Ascending aorta (tissue), 2 donors: Measurements from ENCODE around the gene DDIT3. TPM values are rescaled to one million over a fixed set of nuclear protein-coding genes. Genes with fewer than 3 reads are reported as not detected.

Source experiments
- DNase-seq, 2 donors: peaks; one replicate each; pipeline ENCODE4 v3.0.0-alpha.2; 2019; ENCODE audit warnings: low spot score in 2 of 2
- H3K27ac ChIP-seq, 2 donors: fragments of 200-600 bp; sonication (generic); one replicate each; pipeline ENCODE4 v1.5.1; 2016 to 2017; ENCODE audit warnings: mild to moderate bottlenecking in 1 of 2
- H3K27me3 ChIP-seq: fragments of 200-600 bp; sonication (generic); one replicate; pipeline ENCODE4 v1.5.1; 2017
- H3K36me3 ChIP-seq, 2 donors: fragments of 200-600 bp; sonication (generic); one replicate each; pipeline ENCODE4 v1.5.1; 2016
- H3K4me1 ChIP-seq, 2 donors: fragments of 200-600 bp; sonication (generic); one replicate each; pipeline ENCODE4 v1.5.1; 2016 to 2017; ENCODE audit warnings: mild to moderate bottlenecking in 1 of 2
- H3K4me3 ChIP-seq, 2 donors: fragments of 200-600 bp; sonication (generic); one replicate each; pipeline ENCODE4 v1.5.1; 2016 to 2017; ENCODE audit warnings: mild to moderate bottlenecking in 1 of 2
- H3K9me3 ChIP-seq, 2 donors: fragments of 200-600 bp; sonication (generic); one replicate each; pipeline ENCODE4 v1.5.1; 2016
- intact Hi-C: fragments of 100-400 bp; cut with DNase I; formaldehyde crosslinking; loops from one replicate; pipeline ENCODE4 v1.15.1; 2023
- total RNA-seq: library from RNA; depleted of rRNA; stranded (reverse); fragments of >200 nt; gene quantifications from one replicate; pipeline ENCODE4 v1.1.0, GENCODE V29; 2016
- TF ChIP-seq, protein P1 (sequence below), 3 experiments: fragments of 200-600 bp in 2 of 3; fragments of 450-650 bp in 1 of 3; sonication (generic) in 2 of 3; IDR thresholded peaks; one replicate each; pipeline ENCODE4 v1.5.1; 2016 to 2019; ENCODE audit warnings: antibody characterized with exemption in 3 of 3, mild to moderate bottlenecking in 1 of 3, moderate library complexity in 1 of 3

The DDIT3 gene
- total RNA-seq, 1 donor from 2014 or later, result 0.64 TPM

DNA sequence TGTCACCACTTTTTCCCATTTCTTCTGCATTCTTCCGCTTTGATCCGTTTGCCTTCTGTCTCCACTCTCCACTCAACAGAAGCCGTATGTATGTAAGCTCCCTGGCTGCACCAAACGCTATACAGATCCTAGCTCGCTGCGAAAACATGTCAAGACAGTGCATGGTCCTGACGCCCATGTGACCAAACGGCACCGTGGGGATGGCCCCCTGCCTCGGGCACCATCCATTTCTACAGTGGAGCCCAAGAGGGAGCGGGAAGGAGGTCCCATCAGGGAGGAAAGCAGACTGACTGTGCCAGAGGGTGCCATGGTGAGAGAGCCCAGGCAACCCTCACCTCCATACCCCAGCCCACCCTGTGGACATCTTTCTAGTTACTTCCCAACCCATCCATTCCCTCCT, 52.4 kb downstream of the DDIT3 start:
- Histone ChIP-seq H3K27me3 (no peaks in the 10 kb centered on the region), H3K9me3 (no peaks in the 10 kb centered on the region), H3K4me1 (peaks cover 0 to under 1% of the 10 kb centered on the region in 2 donors), H3K4me3 (no peak overlapping the region), H3K27ac (no peak overlapping the region), H3K36me3 (no peaks in the 10 kb centered on the region)
- intact Hi-C loops, result no loop called here
- TF ChIP-seq, protein P1, sequence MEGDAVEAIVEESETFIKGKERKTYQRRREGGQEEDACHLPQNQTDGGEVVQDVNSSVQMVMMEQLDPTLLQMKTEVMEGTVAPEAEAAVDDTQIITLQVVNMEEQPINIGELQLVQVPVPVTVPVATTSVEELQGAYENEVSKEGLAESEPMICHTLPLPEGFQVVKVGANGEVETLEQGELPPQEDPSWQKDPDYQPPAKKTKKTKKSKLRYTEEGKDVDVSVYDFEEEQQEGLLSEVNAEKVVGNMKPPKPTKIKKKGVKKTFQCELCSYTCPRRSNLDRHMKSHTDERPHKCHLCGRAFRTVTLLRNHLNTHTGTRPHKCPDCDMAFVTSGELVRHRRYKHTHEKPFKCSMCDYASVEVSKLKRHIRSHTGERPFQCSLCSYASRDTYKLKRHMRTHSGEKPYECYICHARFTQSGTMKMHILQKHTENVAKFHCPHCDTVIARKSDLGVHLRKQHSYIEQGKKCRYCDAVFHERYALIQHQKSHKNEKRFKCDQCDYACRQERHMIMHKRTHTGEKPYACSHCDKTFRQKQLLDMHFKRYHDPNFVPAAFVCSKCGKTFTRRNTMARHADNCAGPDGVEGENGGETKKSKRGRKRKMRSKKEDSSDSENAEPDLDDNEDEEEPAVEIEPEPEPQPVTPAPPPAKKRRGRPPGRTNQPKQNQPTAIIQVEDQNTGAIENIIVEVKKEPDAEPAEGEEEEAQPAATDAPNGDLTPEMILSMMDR (IDR thresholded peaks at IDR 0.05), result no peak
- DNase-seq, result no peak

DNA sequence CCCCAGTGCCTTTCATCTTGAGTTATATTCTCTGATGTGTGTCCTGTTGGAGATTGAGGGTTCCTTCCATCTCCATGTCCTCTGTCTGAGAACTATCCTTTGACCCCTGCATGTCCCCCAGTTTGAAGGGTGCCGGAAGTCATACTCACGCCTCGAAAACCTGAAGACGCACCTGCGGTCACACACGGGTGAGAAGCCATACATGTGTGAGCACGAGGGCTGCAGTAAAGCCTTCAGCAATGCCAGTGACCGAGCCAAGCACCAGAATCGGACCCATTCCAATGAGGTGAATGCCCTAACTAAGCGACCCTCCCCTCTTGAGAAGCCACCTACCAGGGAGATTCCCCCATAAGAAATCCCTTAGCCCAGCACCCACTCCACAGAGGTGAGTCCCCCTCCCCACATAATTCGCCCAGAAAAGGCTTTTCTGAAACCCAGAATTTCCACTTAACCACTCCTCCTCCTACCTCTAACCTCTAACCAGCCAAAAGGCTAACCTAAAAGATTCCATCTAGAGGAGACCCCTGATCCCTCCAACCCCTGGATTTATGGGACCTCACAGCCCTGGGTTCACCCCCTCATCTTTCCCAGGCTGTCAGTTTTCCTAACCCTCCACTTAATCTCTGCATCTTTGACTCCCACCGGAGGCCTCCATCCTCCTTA, 53.0 kb downstream of the DDIT3 start:
- no peaks in the 10 kb centered on the region for H3K27me3 ChIP-seq

More for the DNA sequence above, 53.0 kb downstream of the DDIT3 start:
- no peak overlapping the region for H3K4me3 ChIP-seq
- TF ChIP-seq, protein P1 (IDR thresholded peaks at IDR 0.05), result no peak
- H3K9me3 ChIP-seq, result no peaks in the 10 kb centered on the region
- DNase-seq, result no peak
- intact Hi-C loops, result no loop called here
- peaks cover 0 to 6% of the 10 kb centered on the region in 2 donors for H3K4me1 ChIP-seq
- no peak overlapping the region for H3K27ac ChIP-seq
- H3K36me3 ChIP-seq, result no peaks in the 10 kb centered on the region

Other genes starting within 250 kb of the DDIT3 start
- gene R3HDM2, start 89.5 kb downstream of the DDIT3 start, total RNA-seq, result 49.5 TPM
- gene INHBC, start 85.7 kb downstream of the DDIT3 start, total RNA-seq, result not detected
- not detected for gene INHBE, start 65.2 kb downstream of the DDIT3 start, total RNA-seq
- 2.8 TPM for gene GLI1, start 60.7 kb downstream of the DDIT3 start, total RNA-seq
- gene ARHGAP9, start 40.6 kb downstream of the DDIT3 start, total RNA-seq, result 21.6 TPM
- 78.0 TPM for gene MARS1, start 32.4 kb downstream of the DDIT3 start, total RNA-seq
- gene MBD6, start 2.3 kb upstream of the DDIT3 start, total RNA-seq, result 48.5 TPM
- gene DCTN2, start 26.7 kb upstream of the DDIT3 start, total RNA-seq, result 116 TPM
- not detected for gene KIF5A, start 29.5 kb upstream of the DDIT3 start, total RNA-seq
- 153 TPM for gene PIP4K2C, start 70.7 kb upstream of the DDIT3 start, total RNA-seq
- 33.5 TPM for gene DTX3, start 84.3 kb upstream of the DDIT3 start, total RNA-seq
- 47.8 TPM for gene ARHGEF25, start 90.9 kb upstream of the DDIT3 start, total RNA-seq
- gene B4GALNT1, start 112.7 kb upstream of the DDIT3 start, total RNA-seq, result 16.6 TPM
- 233 TPM for gene OS9, start 173.6 kb upstream of the DDIT3 start, total RNA-seq
- gene AGAP2, start 218.2 kb upstream of the DDIT3 start, total RNA-seq, result 11.5 TPM
- 42.3 TPM for gene TSPAN31, start 224.5 kb upstream of the DDIT3 start, total RNA-seq
- 82.6 TPM for gene CDK4, start 231.8 kb upstream of the DDIT3 start, total RNA-seq
- gene MARCHF9, start 234.6 kb upstream of the DDIT3 start, total RNA-seq, result 8.4 TPM
- not detected for gene CYP27B1, start 246.6 kb upstream of the DDIT3 start, total RNA-seq